Posterior vena cava (tissue), 2 donors: ENCODE data around the gene DGKB. TPM values are rescaled to one million over a fixed set of nuclear protein-coding genes. Genes with fewer than 3 reads are reported as not detected.
A peak's percentile ranks its signal among the peaks of the same experiment; 100 is the strongest.

ENCODE experiments used
- DNase-seq: peaks from one replicate; pipeline ENCODE4 v3.0.0-alpha.2; 2020; ENCODE audit warnings: low spot score
- intact Hi-C, 2 donors: fragments of 100-400 bp; cut with DNase I; formaldehyde crosslinking; loops; one replicate each; pipeline versions ENCODE4 v1.14.1 to v1.14.2; 2022 to 2023
- long read RNA-seq, 2 donors: library from polyadenylated mRNA; unstranded; transcript quantifications; one replicate each; pipeline ENCODE4 v2.0.0, GENCODE V29; 2020 to 2021
- total RNA-seq, 2 donors: library from RNA; stranded (reverse); fragmentation: NEBNext Ultra II Directional; extraction: Animal tissue kit (Norgen Biotek cat#: 25700); gene quantifications; one replicate each; pipeline ENCODE4 v1.2.1, GENCODE V29; 2021
- donor health status: DM: yes; HTN: yes; CAD: no.
- donor health status: DM: yes; HTN: yes; CAD: no.

The DGKB gene
- total RNA-seq = 1 to 10 TPM in 1 of 2 donors, under 1 TPM in 1; 0.32 to 1.5 TPM
- long read RNA-seq, donor 1, partial matches to known transcripts = 0 of 1 reads
- long read RNA-seq, donor 1, other reads (novel, unspliced or antisense) = 1 of 1 reads
- long read RNA-seq, donor 2, partial matches to known transcripts = 0 of 1 reads
- long read RNA-seq, donor 2, other reads (novel, unspliced or antisense) = 1 of 1 reads

- intact Hi-C loops = no loop called here
- DNase-seq = peak; percentile 43
Measured at GRCh38 chr7:14902589-14903067, at the start of gene DGKB. TSS of gene DGKB (minus strand) at chr7:14902751.

- intact Hi-C loops = no loop called here
- no peak for DNase-seq
Measured at GRCh38 chr7:14950013-14950412, 47.5 kb upstream of the DGKB start.

- intact Hi-C loops = no loop called here
- no peak for DNase-seq
Measured at GRCh38 chr7:14938181-14938580, 35.6 kb upstream of the DGKB start.

- intact Hi-C loops = no loop called here
Measured at GRCh38 chr7:14937581-14937980, 35.0 kb upstream of the DGKB start.

GRCh38 chr7:14936554-14936953 is 34.0 kb upstream of the DGKB start:
- DNase-seq = no peak
- intact Hi-C loops = no loop called here

More at GRCh38 chr7:14937581-14937980, 35.0 kb upstream of the DGKB start:
- no peak for DNase-seq

GRCh38 chr7:14934839-14935238 is 32.3 kb upstream of the DGKB start:
- intact Hi-C loops = no loop called here
- no peak for DNase-seq

GRCh38 chr7:14931511-14932215 is 29.1 kb upstream of the DGKB start:
- no peak for DNase-seq
- intact Hi-C loops = no loop called here

- DNase-seq = no peak
- intact Hi-C loops = no loop called here
Measured at GRCh38 chr7:14924398-14924797, 21.8 kb upstream of the DGKB start.

- intact Hi-C loops = no loop called here
- no peak for DNase-seq
Measured at GRCh38 chr7:14911077-14911476, 8.5 kb upstream of the DGKB start.

GRCh38 chr7:14908697-14909096 is 6.1 kb upstream of the DGKB start:
- intact Hi-C loops = no loop called here
- DNase-seq = no peak

GRCh38 chr7:14905764-14906163 is 3.2 kb upstream of the DGKB start:
- intact Hi-C loops = no loop called here
- DNase-seq = no peak

GRCh38 chr7:14900051-14900450 is 2.5 kb downstream of the DGKB start:
- intact Hi-C loops = no loop called here
- DNase-seq = no peak

- no peak for DNase-seq
- intact Hi-C loops = no loop called here
Measured at GRCh38 chr7:14899030-14899429, 3.5 kb downstream of the DGKB start.

- DNase-seq = no peak
- intact Hi-C loops = no loop called here
Measured at GRCh38 chr7:14896461-14896860, 6.1 kb downstream of the DGKB start.

- intact Hi-C loops = no loop called here
- DNase-seq = no peak
Measured at GRCh38 chr7:14894826-14895225, 7.7 kb downstream of the DGKB start.

- intact Hi-C loops = no loop called here
- no peak for DNase-seq
Measured at GRCh38 chr7:14892961-14893360, 9.6 kb downstream of the DGKB start.

GRCh38 chr7:14891289-14891688 is 11.3 kb downstream of the DGKB start:
- DNase-seq = no peak
- intact Hi-C loops = no loop called here

- intact Hi-C loops = no loop called here
- DNase-seq = no peak
Measured at GRCh38 chr7:14888962-14889361, 13.6 kb downstream of the DGKB start.

- DNase-seq = no peak
- intact Hi-C loops = no loop called here
Measured at GRCh38 chr7:14886533-14886932, 16.0 kb downstream of the DGKB start.

- DNase-seq = no peak
- intact Hi-C loops = no loop called here
Measured at GRCh38 chr7:14875941-14876587, 26.5 kb downstream of the DGKB start.

GRCh38 chr7:14871880-14872279 is 30.7 kb downstream of the DGKB start:
- intact Hi-C loops = no loop called here
- no peak for DNase-seq
